NCI-H2196 (cell line): ENCODE data around the gene RSPH3.
A peak's percentile ranks its signal among the peaks of the same experiment; 100 is the strongest.
"Not testable (repeated sequence)": the region's sequence is repeated elsewhere in the genome, so short reads cannot be mapped to it uniquely, and the experiment has no call there.

ENCODE experiments used
- DNase-seq: peaks from one replicate; lab custom pipeline; 2025; ENCODE audit not compliant: unreplicated experiment; lab: John Stamatoyannopoulos, UW

RSPH3 gene, protein sequence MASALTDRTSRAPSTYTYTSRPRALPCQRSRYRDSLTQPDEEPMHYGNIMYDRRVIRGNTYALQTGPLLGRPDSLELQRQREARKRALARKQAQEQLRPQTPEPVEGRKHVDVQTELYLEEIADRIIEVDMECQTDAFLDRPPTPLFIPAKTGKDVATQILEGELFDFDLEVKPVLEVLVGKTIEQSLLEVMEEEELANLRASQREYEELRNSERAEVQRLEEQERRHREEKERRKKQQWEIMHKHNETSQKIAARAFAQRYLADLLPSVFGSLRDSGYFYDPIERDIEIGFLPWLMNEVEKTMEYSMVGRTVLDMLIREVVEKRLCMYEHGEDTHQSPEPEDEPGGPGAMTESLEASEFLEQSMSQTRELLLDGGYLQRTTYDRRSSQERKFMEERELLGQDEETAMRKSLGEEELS

DNA sequence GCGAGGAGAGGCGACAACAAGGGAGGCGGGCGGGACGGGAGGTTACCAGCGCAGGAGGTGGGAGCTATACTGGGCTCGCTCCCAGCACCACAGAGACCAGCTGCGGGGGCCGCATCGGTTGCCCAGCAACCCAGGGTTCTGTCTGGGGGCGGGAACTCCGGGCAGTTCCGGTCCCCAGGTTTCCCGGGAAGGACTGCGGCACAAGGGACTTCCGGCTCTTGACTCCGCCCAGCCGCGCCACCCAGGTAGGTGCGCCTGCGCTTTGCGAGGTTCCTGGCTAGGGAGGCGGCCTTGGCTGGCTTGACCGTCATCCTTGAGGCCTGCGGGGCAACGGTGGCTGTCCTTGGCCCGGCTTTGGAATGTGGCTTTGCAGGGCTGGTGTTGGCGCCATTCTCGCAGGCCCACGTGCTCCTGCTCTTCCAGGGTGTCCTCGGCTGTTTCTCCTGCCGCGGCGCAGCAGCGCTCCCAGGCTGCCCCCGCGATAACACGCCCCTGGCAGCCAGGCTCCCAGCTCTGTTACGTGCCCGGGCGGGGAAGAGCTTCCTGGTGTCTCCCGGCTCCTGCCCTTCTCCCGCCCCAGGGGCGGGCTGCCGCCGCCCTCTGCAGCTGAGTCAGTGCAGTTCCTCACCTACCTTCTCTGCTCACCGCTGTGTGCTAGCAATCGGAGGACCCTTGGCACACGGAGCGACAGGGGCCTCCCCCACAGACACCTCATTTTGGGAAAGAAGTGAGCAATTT, at the start of gene RSPH3:
RSPH3 (minus strand) TSS at position 537 of the 738 bp plus-strand sequence. CDS start 652 bp downstream, outside the sequence.
- peak; percentile 89 for DNase-seq

DNA sequence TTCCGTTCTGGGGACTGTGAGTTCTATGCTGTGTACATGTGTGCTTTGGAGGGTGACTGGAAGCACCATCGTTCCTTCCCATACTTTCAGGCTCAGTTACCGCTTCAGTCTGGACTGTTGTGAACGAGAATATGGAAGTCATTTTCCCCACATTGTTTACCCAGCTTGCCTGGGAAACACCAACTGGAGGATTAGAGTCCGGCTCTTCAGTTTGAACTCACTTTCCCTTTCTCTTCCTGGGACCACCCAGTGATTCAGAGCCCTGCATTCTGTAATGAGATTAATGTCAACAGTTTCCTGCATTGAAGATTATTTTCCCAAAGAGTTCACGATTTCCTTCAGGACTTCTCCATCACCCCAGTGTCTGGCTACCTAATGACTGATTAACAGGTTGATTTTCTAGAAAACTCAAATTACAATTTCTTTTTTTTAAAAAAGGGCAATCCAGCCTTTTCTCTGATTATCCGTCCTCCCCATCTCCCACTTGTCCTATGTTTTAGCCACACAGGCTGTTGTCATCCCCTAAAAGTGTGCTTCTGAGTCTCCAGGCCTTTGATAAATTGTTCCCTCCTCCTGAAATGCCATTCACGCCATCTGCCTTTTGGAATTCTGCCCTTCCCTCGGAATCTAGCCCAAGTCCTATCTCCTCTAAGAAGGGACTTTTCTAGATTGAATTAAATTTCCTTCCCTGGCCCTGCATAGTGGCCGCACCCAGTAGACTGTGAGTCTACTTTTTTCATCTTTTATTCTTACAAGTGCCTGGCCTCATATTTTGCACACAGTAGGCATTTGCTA, 48.1 kb upstream of the RSPH3 start:
- DNase-seq, result no peak

DNA sequence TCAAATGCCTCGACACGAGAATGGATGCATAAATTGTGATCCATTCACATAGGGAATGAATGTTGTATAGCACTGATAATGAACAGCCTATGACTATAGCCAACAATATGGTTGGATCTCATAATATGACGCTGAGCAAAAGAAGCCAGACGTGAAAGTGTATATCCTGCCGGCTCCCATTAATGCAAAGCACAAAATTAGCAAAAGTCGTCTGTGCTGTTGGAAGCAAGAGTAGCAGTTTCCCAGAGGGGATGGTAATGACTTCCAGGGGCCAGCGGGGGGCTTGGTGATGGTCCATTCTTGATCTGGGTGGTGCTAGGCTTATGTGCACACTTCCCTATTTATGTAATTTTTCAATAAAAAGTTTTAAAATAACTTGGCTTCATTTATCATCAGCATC, 45.8 kb upstream of the RSPH3 start:
- no peak for DNase-seq

DNA sequence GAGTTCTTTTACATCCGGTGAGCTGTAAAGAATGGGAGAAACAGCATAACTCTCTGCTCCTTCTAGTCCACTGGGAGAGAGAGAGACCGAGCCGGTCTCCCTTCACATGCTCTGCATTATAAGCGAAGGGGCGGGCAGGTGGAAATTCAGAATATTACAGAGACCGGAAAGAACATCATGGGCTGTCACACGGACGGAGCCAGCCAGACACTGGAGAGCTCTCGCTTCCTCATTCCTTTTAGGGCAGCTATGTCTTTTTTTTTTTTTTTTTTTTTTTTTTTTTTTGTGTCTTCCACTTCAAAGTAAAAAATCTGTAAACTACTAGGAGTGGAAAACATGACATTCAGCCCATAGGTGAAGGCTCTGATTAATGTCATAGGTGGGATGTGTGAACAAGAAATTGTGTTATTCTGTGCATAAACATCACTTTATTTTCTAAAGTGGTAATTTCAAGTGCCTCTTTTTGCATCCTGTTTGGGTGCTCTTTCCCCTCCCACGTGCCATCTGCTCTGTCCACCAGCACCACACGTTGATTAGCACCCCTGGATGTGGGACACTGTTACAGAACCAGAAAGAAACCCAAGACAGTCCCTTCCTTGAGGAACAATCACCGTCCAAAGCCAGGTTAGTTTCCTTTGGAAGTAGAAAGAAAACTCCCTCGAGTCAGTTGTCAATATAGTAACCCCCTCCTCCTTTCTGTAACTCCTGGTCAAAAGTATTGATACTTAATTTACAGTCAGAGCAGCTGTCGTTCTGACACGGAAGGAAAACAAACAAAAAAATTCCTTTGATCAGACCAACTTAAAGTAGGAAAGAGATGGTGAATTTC, 45.1 kb upstream of the RSPH3 start, which contains the start of gene TAGAP:
TAGAP (minus strand) TSS at position 93 of the 829 bp plus-strand sequence. CDS start 845 bp downstream, outside the sequence.
- no peak for DNase-seq

DNA sequence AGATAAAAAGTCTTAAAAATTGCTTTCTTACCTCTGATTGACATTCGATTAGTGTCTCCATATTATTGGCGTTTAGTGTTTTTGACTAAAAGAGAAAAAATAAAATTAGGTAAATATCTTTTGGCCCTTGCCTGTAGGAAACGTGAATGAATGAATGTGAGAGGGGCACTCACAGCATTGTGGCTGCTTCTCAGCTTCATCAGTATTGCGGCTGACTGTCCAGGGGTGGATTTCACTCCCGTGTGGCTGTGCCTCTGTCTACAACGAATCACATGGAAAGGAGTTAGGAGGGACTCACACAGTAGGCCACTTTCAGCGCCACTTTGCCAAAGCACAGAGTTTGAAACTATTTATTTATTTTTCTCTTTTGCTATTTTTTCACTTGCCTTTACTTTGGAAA, 43.9 kb upstream of the RSPH3 start:
- DNase-seq, result no peak

DNA sequence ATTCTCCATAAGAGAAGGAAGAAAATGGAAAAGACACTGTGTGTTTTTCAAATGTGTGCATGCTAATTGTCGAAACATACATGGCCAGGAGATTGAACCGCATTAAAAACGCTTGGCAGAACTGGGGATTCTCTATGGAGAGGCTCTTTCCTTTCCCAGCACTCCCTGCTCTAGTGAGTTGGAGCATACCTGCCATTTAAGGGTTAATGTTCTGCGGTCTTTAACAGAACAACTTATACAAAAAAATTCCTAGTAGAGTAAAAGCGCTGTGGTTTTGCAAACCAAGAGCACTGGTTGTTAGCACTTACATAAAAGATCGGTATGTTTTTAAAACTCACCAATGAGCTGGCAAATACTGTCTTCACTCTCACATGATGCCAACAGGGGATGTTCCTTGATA, 43.2 kb upstream of the RSPH3 start:
- DNase-seq, result no peak

DNA sequence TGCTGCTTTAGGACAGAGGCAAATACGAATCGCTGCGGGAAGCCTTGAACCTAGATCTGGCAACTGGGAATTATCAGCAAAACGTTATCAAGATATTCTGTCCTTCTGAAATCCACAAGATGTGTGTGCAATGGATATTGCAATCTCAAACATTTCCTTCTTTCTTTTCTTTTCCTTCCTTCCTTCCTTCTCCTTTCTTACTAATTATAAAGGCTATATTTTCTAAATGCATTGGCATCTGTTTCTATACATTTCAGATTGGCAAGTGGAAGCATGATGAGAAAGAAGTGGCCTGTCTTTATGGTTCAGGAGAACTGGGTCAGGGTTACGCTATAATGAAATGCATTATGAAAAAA, 42.8 kb upstream of the RSPH3 start:
- DNase-seq, result no peak

DNA sequence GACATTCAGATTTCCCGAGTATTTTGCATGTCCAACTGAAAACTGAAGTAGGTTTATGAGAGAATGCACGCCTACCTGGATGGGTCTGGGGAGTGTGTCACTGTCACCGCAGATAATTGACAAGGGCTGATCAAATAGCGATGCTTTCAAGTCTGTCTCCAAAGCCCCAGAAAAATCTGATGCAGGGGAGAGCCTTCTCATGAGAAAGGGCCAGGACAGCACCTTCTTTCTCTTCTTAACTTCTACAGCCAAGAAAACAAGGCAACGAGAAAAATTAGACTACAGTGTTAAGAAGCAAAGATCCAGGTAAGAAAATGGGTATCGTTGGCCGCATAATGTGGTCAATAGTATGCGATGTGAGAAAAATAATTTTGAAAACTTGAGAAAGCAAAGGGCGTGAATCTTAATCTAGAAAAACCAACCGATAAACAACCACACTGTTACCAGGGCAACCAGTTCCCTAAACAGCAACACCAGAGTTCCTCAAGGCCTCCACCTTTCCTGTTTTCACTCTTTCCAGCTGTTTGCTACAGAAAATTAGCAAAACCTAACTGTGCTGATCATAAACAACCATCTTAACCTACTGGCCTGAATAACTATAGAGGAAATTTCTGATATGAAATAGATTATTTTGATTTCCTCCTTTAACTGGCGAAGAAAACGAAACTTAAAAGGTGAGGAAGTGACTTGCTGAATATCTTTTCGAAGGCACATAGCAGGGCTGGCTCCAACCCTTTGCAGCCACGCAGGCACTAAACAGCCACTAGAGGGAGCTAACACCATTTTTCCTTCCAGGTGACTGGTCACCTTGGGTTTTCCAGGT, 42.2 kb upstream of the RSPH3 start:
- DNase-seq, result peak; percentile 61

DNA sequence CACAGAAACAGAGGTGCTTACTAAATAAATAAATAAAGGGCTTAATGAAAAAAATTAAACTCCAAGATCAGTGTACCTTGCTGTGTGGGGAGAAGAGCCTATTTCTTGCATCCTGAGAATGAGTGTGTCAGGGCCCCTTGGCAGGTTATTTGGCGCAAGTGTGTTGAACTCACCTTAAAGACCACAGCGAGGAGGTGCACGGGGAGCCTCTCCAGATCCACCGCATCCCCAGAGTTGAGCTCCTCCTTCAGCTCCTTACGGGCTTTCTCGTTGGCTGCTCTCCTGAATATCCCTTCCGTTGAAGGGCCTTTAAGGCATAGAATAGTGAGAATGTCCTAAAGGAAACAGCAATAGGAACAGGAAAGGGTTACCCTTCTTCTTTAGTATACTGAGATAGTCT, 41.2 kb upstream of the RSPH3 start:
- no peak for DNase-seq

DNA sequence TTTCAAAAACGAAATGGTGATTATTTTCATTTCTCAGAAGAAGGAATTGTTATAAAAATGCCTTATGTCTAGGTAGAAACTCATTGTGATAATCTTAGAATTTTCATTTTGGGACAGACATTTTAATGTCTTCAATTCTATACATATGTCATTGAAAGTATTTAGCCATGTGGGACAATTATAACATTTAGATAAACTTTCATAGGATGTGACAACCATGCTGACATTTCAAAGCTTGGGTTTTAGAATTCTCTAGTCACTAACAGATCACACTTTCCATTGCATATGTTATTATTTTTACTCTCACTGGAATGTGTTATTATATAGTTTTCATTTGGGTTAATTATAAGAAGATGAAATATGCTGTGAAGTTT, 39.9 kb upstream of the RSPH3 start:
- no peak for DNase-seq

DNA sequence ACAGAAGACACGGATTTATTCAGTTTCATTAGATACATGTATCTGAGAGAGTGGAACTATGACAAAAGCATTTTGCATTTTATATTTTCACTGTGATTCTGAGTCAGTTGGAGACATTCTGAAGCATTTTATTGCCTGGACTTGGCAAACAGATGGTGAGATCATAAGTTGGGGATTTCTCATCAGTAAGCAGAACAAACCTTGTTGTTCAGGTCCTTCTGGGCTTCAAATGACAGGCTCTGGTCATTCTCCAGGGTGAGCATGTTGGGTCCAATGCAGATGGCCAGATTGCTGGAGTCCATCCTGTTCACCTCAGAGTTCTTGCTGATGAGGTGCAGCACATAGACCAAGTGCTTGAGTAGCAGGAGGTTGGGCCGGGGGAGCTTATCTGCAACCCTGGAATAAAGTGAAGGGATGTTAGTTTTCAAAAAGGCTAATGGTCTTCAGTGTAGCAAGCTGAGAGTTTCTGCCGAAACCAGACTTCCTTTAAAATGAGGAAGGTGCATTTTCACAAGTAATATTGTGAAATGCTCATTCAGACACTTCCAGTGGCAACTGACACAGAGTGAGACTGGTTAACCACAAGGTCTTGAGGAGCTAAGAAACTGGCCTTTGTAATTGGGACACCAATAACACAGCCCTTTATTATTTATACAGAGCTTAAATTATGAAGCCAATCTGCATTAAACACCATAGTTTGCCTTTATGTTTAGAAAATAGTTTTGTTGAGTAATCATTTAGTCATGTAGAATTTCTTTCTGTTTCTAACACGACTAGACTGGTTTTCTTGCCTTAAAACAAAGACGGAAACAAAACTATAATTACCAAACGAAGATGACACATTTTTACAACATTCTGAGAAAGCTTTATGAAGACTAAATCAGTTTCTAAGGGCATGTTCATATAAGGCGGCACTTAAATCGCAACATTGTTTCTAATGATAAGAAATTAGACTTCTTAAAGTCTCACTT, 39.2 kb upstream of the RSPH3 start:
- no peak for DNase-seq

DNA sequence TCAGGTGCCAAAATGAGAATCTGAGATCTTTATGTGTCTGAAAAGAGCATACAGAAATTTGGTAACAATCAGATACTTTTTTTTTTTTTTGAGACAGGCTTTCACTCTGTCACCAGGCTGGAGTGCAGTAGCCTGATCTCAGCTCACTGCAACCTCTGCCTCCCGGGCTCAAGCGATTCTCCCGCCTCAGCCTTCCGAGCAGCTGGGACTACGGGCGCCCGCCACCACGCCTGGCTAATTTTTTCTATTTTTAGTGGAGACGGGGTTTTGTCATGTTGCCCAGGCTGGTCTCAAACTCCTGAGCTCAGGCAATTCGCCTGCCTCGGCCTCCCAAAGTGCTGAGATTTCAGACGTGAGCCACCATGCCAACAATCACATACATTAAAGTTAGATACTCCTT, 38.3 kb upstream of the RSPH3 start:
- not testable (repeated sequence) for DNase-seq

DNA sequence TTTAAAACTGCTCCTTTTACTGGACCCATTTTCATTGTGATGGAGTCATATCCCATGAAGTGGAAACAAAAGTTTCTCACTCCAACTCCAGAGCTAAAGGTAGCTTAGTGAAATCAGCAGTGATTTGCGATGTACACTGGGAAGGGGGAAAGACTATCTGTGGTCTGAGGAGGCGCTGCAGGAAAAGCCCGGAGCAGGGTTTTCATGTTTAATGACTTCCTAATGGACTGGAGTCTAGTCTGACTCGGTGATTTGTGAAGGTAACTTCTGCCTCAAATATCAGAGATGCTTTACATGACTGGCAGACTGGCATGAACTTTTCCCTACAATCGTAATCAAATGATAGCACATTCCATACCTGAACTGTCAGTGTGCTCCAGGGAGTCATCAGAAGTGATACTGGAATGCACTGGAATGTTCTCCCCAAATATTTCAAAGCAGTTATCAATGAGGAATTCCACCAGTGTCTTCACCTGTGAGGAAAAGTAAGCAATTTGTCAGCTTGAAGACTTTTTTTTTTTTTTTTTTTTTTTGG, 37.8 kb upstream of the RSPH3 start:
- no peak for DNase-seq

DNA sequence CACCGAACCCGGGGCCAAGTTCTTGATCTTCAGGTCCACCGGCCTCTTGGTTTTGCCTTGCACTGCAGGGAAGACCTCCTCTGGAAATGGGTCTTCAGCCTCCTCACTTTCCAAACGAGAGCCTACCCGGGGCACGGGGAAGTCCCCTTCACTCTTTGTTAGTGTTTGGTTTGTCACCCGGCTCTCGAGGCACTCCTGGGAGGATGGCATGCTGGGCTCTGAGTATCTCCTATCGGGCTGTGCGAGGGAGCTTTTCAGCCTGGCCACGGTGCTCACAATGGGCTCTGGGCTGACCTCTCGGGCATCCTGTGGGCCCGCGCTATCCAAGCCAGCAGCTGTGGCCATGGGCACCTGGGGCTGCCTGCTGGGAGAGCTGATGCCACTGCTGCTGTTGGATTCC, 36.7 kb upstream of the RSPH3 start:
- DNase-seq, result no peak

DNA sequence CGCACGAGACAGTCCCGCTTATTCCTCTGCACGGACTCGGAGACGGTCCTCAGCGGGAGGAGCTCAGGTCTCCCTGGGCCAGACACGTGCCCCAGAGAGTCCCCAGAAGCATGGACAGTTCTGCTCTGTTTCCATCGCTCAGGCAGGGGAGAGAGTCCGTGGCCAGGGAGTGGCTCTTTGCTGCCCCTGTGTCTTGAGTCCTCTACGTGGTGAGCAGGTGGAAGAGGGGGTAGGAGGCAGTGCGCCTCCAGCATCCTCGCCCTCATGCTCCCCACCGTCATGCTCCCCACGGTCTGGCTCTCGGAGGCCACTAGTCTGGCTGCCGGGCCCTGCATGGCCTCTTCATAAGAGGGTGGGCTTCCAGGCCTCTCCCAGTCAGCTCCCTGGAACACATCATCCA, 35.9 kb upstream of the RSPH3 start:
- no peak for DNase-seq

DNA sequence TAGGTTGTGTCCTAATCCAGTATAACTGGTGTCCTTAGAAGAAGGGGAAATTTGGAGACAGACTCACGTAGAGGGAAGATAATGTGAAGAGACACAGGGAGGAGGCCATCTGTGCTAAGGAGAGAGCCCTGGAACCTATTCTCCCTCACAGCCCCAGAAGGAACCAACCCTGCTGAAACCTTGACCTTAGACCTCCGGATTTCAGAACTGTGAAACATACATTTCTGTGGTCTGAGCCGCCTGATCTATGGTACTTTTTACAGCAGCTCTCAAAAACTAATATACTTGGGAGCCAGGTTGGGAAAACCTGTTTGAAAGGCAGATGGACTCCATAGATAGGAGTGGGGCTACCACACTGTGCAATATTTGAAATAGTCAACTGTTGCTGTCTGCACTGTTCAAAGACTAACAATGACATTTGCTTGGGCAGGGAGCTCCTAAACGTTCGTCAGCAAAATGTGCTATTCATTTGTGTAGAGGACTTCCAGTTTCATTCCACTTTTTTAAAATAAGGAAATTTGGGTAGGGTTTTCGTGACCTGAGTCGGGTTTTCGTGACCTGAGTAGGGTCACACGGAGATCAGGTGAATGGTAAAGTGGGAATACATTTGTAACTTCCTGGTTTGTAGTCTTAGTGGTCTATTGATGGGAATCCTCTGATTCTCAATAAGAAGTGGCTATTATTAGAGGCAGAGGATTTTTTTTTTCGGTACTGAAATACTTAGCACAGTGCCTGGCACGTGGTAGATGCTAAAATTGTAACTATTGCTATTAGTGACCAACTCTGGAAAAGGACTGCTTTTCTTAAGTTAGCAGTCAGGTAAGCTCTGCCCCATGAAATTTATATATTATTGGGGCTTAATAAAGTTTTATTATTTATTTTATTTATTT, 33.4 kb upstream of the RSPH3 start:
- DNase-seq, result no peak

DNA sequence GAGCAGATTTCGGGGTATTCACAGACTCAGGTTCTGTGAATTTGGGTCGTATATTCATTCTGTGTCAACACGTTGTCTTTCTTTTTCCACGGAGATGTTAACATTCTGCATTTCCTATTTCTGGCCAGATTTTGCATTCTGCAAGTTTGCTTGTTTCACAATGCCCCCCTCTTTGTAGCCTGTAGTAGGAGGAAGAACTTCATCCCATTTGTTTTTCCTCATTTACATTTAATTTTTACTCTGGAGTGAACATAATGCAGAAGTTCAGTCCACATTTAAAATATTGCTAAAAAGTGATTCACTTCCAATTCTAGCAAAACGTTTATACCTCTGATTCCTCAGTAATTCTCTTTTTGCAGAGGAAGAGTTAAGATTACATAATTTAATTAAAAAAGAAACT, 31.8 kb upstream of the RSPH3 start:
- DNase-seq, result no peak
